ENCODE results near the gene SOS1. TPM values are rescaled to one million over a fixed set of nuclear protein-coding genes. Genes with fewer than 3 reads are reported as not detected.
A peak's percentile ranks its signal among the peaks of the same experiment; 100 is the strongest.

The SOS1 gene
- total RNA-seq, 2 donors from 2014 or later: 98.7 to 116 TPM

GRCh38 chr2:39008665-39009064 is 112.2 kb downstream of the SOS1 start:
- H3K36me3 Mint-ChIP-seq (ENCODE audit: low read depth): peaks cover 97% of the 10 kb centered on the region
- H3K27me3 Mint-ChIP-seq: no peaks in the 10 kb centered on the region
- peak; percentile 89 for ATAC-seq (replicated peaks)
- H3K4me3 Mint-ChIP-seq: peak overlapping the region; percentile 40
- peak overlapping the region; percentile 83 for H3K27ac Mint-ChIP-seq
- peaks cover 9% of the 10 kb centered on the region for H3K4me1 Mint-ChIP-seq
- no peaks in the 10 kb centered on the region for H3K9me3 Mint-ChIP-seq

DNA sequence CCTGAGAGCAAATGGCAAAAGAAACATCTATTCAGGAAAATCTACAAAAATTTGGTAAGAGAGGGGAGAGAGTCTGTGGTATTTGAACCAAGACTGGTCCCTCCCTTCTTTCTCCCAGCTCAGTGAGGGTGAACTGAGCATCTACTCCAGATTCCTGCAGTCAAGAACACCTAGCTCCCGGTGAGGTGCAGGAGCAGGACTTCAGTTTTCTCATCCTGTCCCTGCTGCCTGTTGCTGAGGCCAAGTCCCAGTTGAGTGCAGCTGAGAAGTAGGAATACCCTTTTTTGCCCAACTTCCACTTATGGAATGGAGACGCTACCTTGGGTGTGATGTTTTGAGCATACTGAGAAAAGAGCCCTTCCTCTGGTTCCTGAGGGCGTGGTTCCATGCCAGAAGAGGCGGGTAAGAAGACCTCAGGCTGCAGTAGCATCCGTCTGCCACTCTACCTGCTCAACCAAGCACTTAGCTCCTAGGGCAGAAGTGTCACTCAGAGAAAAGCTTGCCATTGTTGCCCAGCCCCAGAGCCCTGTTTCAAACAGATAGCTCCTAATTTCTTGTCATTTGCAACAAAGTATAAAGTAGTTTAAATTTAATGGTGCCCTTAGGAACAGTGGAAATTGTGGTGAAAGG is 112.9 kb downstream of the SOS1 start:
- Mint-ChIP-seq H3K4me3 (no peak overlapping the region), H3K27ac (peak overlapping the region; percentile 83), H3K36me3 (ENCODE audit: low read depth) (peaks cover 97% of the 10 kb centered on the region), H3K27me3 (no peaks in the 10 kb centered on the region), H3K4me1 (peaks cover 9% of the 10 kb centered on the region), H3K9me3 (no peaks in the 10 kb centered on the region)
- ATAC-seq (replicated peaks): peak; percentile 34

DNA sequence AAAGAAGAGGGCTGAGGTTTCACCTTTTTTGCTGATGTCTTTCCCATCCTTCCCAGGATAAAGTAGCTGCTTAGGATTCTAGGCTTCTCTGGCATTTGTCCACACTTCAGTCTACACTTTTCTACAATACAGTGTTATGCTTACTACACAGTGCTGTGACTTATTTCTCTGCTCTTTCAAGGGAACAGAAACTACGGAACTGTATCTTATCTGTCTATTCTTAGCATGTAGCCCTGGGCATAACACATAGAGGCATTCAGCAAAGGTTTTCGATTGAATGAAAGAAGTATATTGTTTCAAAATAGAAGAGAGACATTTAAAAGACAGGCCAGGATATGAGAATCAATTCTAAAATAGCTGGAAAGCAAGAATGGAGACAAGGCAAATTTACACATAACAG is 120.3 kb downstream of the SOS1 start:
- no peak overlapping the region for H3K4me3 Mint-ChIP-seq
- H3K27me3 Mint-ChIP-seq: no peaks in the 10 kb centered on the region
- H3K4me1 Mint-ChIP-seq: no peaks in the 10 kb centered on the region
- H3K9me3 Mint-ChIP-seq: no peaks in the 10 kb centered on the region
- peaks cover 99% of the 10 kb centered on the region for H3K36me3 Mint-ChIP-seq (ENCODE audit: low read depth)
- no peak for ATAC-seq (replicated peaks)
- peak overlapping the region; percentile 80 for H3K27ac Mint-ChIP-seq

GRCh38 chr2:38997781-38998180 is 123.1 kb downstream of the SOS1 start:
- Mint-ChIP-seq H3K27me3 (no peaks in the 10 kb centered on the region), H3K27ac (no peak overlapping the region), H3K4me1 (no peaks in the 10 kb centered on the region), H3K36me3 (ENCODE audit: low read depth) (peaks cover 99% of the 10 kb centered on the region), H3K9me3 (no peaks in the 10 kb centered on the region), H3K4me3 (no peak overlapping the region)
- peak; percentile 31 for ATAC-seq (replicated peaks)

- no peak for ATAC-seq (replicated peaks)
- Mint-ChIP-seq H3K9me3 (no peaks in the 10 kb centered on the region), H3K27ac (peak overlapping the region; percentile 58), H3K36me3 (ENCODE audit: low read depth) (peaks cover 88% of the 10 kb centered on the region), H3K4me3 (no peak overlapping the region), H3K27me3 (no peaks in the 10 kb centered on the region), H3K4me1 (no peaks in the 10 kb centered on the region)
Measured at GRCh38 chr2:38991899-38992298, 129.0 kb downstream of the SOS1 start.

DNA sequence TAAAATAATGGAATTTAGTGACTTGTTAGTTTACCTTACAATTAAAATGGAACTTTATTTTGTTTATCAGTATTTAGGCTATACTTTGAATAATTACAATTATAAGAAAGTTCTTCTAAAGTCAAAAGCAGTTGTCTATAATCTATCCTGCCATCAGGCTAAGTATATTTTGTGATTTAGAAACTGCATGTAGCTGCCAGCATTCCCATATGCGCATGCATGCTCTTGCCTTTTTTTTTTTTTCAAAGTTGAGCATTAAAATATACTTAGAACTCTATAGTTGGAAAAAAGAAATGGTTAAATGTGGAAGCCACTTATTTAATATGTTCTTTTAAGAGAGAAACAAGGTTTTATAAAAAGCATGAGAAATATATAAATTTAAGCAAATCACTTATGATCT is 132.1 kb downstream of the SOS1 start:
- peaks cover 88% of the 10 kb centered on the region for H3K36me3 Mint-ChIP-seq (ENCODE audit: low read depth)
- no peak for ATAC-seq (replicated peaks)
- H3K27me3 Mint-ChIP-seq: no peaks in the 10 kb centered on the region
- no peak overlapping the region for H3K4me3 Mint-ChIP-seq
- H3K27ac Mint-ChIP-seq: no peak overlapping the region
- H3K9me3 Mint-ChIP-seq: no peaks in the 10 kb centered on the region
- peaks cover 4% of the 10 kb centered on the region for H3K4me1 Mint-ChIP-seq

DNA sequence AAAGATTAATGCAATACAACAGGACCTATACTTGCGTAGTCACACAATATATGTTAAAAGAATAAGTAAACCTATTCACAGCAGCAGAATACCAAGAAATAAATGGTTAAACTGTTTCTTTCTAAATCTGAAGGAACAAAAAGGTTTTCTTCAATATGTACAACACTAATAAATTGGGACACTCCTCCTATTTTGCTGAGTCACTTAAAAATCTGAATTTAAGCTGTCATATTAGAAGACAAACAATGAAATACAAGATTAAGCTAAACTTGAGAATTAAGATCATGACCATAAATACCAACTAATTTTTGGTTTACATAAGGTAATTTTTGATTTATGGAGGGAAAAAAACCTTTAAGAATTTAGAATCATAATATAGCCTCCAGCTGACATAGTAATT is 138.4 kb downstream of the SOS1 start:
- no peak for ATAC-seq (replicated peaks)
- Mint-ChIP-seq H3K27ac (no peak overlapping the region), H3K9me3 (no peaks in the 10 kb centered on the region), H3K36me3 (ENCODE audit: low read depth) (peaks cover 52% of the 10 kb centered on the region), H3K4me3 (no peak overlapping the region), H3K4me1 (peaks cover 4% of the 10 kb centered on the region), H3K27me3 (no peaks in the 10 kb centered on the region)

GRCh38 chr2:38981670-38982357 is 139.0 kb downstream of the SOS1 start:
- peaks cover 46% of the 10 kb centered on the region for H3K36me3 Mint-ChIP-seq (ENCODE audit: low read depth)
- H3K27ac Mint-ChIP-seq: no peak overlapping the region

DNA sequence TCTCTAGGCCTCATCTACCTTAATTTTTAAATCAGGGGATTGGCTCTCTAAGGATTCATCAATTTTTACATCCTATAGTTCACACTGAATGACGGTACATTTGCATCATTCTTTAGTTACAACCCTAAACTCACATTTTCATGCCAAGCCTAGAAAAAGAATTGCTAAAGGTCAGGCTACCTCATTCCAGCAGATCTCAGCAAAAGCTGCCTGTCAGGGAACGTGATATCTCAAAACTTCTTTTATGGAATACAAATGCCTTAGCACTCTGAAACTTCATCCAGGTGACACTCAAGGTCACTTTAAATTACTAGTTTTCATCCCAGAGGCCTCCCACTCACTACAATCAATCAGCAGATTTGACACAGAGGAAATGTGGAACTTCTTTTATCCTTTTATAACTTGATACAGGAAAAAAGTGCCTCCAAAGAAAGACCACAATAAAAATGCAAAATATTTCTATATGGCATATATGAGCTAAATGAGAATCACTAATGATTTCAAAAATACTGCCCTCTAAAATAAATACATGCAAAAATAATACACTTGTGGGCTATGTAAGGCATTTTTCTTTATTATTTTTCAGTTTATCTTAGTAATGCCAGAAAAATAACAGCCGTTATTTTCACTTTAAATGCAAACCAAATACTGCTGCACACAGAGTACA is 139.7 kb downstream of the SOS1 start:
- Mint-ChIP-seq H3K27ac (no peak overlapping the region), H3K9me3 (no peaks in the 10 kb centered on the region), H3K4me3 (no peak overlapping the region), H3K4me1 (peaks cover 4% of the 10 kb centered on the region), H3K36me3 (ENCODE audit: low read depth) (peaks cover 39% of the 10 kb centered on the region), H3K27me3 (no peaks in the 10 kb centered on the region)
- no peak for ATAC-seq (replicated peaks)

More at GRCh38 chr2:38981670-38982357, 139.0 kb downstream of the SOS1 start:
- Mint-ChIP-seq H3K9me3 (no peaks in the 10 kb centered on the region), H3K4me3 (no peak overlapping the region), H3K4me1 (peaks cover 4% of the 10 kb centered on the region), H3K27me3 (no peaks in the 10 kb centered on the region)
- ATAC-seq (replicated peaks): no peak

DNA sequence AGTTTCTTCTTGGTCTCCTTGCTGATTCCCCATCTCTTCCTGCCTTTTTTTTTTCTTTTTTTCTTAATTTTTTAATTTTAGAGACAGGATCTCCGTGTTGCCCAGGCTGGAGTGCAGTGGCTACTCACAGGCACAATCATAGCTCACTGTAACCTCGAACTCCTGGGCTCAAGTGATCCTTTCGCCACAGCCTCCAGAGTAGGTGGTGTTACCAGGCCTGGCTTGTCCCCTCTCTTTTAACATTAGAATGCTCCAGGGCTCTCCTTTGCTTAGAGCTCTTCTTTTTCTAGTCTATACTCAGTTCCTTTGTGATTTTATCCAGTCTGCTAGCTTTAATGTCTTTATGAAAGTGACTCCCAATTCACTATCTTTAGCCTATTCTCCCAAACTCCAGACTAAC is 141.9 kb downstream of the SOS1 start:
- Mint-ChIP-seq H3K4me1 (no peaks in the 10 kb centered on the region), H3K27ac (peak overlapping the region; percentile 3), H3K9me3 (no peaks in the 10 kb centered on the region), H3K4me3 (no peak overlapping the region), H3K36me3 (ENCODE audit: low read depth) (peaks cover 16% of the 10 kb centered on the region), H3K27me3 (no peaks in the 10 kb centered on the region)
- ATAC-seq (replicated peaks): no peak

GRCh38 chr2:38978296-38978903 is 142.5 kb downstream of the SOS1 start:
- no peaks in the 10 kb centered on the region for H3K27me3 Mint-ChIP-seq
- peak overlapping the region; percentile 3 for H3K27ac Mint-ChIP-seq
- peaks cover 11% of the 10 kb centered on the region for H3K36me3 Mint-ChIP-seq (ENCODE audit: low read depth)
- H3K9me3 Mint-ChIP-seq: no peaks in the 10 kb centered on the region
- no peak for ATAC-seq (replicated peaks)
- no peak overlapping the region for H3K4me3 Mint-ChIP-seq
- no peaks in the 10 kb centered on the region for H3K4me1 Mint-ChIP-seq

DNA sequence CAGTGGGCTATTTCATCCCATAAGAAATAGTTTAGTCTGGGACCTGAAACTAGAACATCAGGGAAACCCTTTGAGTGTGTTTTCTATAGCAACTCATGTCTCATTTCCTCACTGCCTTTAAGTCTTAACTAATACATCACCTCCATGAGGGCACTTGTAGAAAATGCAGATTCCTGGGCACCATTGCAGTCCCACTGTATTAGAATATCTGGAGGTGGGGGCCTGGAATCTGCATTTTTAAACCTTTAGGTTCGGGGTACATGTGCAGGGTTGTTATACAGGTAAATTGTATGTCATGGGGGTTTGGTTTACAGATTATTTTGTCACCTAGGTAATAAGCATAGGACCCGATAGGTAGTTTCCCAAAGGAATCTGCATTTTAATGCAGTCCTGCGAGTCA is 143.8 kb downstream of the SOS1 start:
- Mint-ChIP-seq H3K4me3 (no peak overlapping the region), H3K27me3 (no peaks in the 10 kb centered on the region), H3K9me3 (no peaks in the 10 kb centered on the region), H3K4me1 (no peaks in the 10 kb centered on the region), H3K36me3 (ENCODE audit: low read depth) (no peaks in the 10 kb centered on the region), H3K27ac (no peak overlapping the region)
- ATAC-seq (replicated peaks): no peak

DNA sequence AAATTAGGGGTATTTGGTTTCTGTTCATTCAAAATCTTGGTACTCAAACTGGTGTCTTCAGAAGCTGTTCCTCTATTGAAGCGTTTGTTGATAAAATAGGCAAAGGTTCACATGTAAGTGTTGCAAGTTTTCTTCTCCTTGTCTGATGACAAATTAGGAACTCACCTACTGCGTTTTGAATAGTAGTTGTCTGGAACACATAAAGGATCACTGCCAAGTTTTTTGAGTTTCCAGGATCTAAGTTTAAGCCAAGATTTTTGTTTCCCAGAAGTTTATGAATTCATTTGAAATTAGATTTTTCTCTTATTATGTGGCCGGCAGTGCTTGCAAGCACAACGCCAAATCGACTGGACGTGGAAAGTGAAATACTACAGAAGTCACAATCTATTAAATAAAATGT is 145.8 kb downstream of the SOS1 start:
- Mint-ChIP-seq H3K27me3 (no peaks in the 10 kb centered on the region), H3K36me3 (ENCODE audit: low read depth) (no peaks in the 10 kb centered on the region), H3K9me3 (no peaks in the 10 kb centered on the region), H3K27ac (no peak overlapping the region), H3K4me1 (no peaks in the 10 kb centered on the region), H3K4me3 (no peak overlapping the region)
- no peak for ATAC-seq (replicated peaks)

- no peaks in the 10 kb centered on the region for H3K27me3 Mint-ChIP-seq
- no peaks in the 10 kb centered on the region for H3K36me3 Mint-ChIP-seq (ENCODE audit: low read depth)
- H3K4me1 Mint-ChIP-seq: no peaks in the 10 kb centered on the region
- no peak overlapping the region for H3K27ac Mint-ChIP-seq
- H3K9me3 Mint-ChIP-seq: no peaks in the 10 kb centered on the region
- ATAC-seq (replicated peaks): no peak
- H3K4me3 Mint-ChIP-seq: no peak overlapping the region
Measured at GRCh38 chr2:38973266-38973665, 147.6 kb downstream of the SOS1 start.

DNA sequence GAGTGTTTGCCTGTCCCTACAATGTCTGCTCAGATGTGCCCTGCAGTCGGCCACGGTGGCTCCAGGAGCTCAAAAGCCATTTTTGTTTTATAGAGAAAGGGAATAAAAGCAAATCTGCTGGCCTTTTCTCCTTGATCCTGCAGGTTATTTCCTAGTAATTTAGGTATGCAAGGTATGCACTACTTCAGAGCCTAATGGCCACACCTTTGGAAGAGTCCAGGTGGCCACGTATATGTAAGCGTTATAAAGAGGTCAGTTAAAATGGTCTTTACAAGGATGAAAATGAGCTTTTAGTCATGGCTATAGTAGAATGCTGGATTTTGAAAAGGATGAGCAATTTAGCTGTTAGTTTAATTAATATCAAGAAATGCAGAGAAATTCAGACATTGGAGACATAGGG is 149.5 kb downstream of the SOS1 start:
- H3K9me3 Mint-ChIP-seq: no peaks in the 10 kb centered on the region
- no peak for ATAC-seq (replicated peaks)
- H3K27me3 Mint-ChIP-seq: no peaks in the 10 kb centered on the region
- no peaks in the 10 kb centered on the region for H3K36me3 Mint-ChIP-seq (ENCODE audit: low read depth)
- no peak overlapping the region for H3K4me3 Mint-ChIP-seq
- H3K27ac Mint-ChIP-seq: no peak overlapping the region
- H3K4me1 Mint-ChIP-seq: no peaks in the 10 kb centered on the region
